ENCODE data around the gene ZMIZ2. TPM values are rescaled to one million over a fixed set of nuclear protein-coding genes. Genes with fewer than 3 reads are reported as not detected.

Gene ZMIZ2
- total and polyA plus RNA-seq, 9 of the 15 experiments (the other 6 are each of a cell fraction or from before 2014, with no cell fraction given) = 0.13 to 40.3 (median 4.9) TPM

DNA sequence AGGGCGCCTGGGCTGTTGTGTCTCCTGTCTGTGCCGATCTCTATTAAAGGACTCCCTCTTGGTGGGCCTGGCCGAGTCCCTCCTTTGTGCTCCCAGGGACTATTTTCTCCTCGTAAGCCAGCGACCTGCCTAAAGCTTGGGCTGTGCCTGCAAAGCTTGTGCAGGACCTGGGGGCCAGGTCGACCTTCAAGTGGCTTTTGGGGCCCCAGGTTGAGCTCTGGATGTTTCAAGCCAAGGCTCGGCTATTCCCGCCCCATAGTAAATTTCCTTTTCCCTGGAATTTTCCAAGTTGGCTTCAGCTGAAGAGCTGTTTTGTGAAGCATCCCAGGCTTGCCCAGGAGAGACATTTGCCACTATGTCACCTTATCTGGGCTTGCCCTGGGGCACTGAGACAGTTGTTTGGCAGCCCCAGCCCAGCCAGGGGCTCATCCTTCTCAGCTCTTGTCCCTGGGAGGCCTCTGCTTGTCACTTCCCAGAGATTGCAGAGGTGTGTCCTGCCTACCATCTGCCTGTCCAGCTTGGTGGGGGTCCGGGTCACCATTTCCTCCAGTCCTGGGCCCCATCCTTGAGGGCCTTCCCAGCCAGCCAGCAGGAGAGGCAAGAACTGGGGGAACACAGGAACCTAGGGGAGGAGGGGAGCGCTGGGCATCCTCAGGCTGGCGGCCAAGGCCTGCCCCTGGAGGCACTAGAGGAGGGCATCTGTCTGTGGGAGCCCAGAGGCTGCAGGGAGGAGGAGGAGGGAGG lies 20.2 kb downstream of the ZMIZ2 start:
- POLR2A ChIA-PET = interaction anchor here (1.1 to 3.0 kb wide), 3 partner anchors 29 to 126 kb away, joined by 3 to 14 read pairs (median 6); partner anchors contain the start of gene H2AZ2
- peak overlapping the region in 1 of 2 experiments; percentile 87; a peak in 2 of 4 replicates for H3K9ac ChIP-seq (ENCODE audit: insufficient read depth in 1 of 2, low read depth in 2 of 2, low read length in 2 of 2)
- TF ChIP-seq ILF3 (IDR thresholded peaks at IDR 0.05; ENCODE audit: borderline replicate concordance) (no peak), ZNF253 (CRISPR knock-in tag; conservative IDR thresholded peaks at IDR 0.05) (no peak), POLR2G (IDR thresholded peaks at IDR 0.05; ENCODE audit: low read depth, low read length) (peak; percentile 37; the same call in 1 of the 2 replicates), TRIM24 (IDR thresholded peaks at IDR 0.05) (no peak), ZNF583 (CRISPR knock-in tag; IDR thresholded peaks at IDR 0.05) (no peak), TEAD4 (IDR thresholded peaks at IDR 0.05; ENCODE audit: low read length) (no peak), TEAD4 (CRISPR knock-in tag; IDR thresholded peaks at IDR 0.05; ENCODE audit: borderline replicate concordance) (no peak), ZC3H11A (IDR thresholded peaks at IDR 0.05; ENCODE audit: low read depth, low read length) (no peak), PHF21A (IDR thresholded peaks at IDR 0.05; ENCODE audit: borderline replicate concordance, low read depth) (no peak), SMAD4 (CRISPR knock-in tag; conservative IDR thresholded peaks at IDR 0.05) (peak; percentile 43; the same call in 1 of the 2 replicates), NELFE (IDR thresholded peaks at IDR 0.05; ENCODE audit: insufficient read depth, insufficient read length) (no peak), MIER1 (IDR thresholded peaks at IDR 0.05; ENCODE audit: low read depth) (no peak), CBX2 (IDR thresholded peaks at IDR 0.05; ENCODE audit: insufficient read depth, low read length, poor library complexity, severe bottlenecking) (no peak)
- TF ChIP-seq, protein P1, sequence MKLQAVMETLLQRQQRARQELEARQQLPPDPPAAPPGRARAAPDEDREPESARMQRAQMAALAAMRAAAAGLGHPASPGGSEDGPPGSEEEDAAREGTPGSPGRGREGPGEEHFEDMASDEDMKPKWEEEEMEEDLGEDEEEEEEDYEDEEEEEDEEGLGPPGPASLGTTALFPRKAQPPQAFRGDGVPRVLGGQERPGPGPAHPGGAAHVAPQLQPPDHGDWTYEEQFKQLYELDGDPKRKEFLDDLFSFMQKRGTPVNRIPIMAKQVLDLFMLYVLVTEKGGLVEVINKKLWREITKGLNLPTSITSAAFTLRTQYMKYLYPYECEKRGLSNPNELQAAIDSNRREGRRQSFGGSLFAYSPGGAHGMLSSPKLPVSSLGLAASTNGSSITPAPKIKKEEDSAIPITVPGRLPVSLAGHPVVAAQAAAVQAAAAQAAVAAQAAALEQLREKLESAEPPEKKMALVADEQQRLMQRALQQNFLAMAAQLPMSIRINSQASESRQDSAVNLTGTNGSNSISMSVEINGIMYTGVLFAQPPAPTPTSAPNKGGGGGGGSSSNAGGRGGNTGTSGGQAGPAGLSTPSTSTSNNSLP (IDR thresholded peaks at IDR 0.05; ENCODE audit: borderline replicate concordance, low read depth, low read length) = no peak
- TF ChIP-seq, protein P2, sequence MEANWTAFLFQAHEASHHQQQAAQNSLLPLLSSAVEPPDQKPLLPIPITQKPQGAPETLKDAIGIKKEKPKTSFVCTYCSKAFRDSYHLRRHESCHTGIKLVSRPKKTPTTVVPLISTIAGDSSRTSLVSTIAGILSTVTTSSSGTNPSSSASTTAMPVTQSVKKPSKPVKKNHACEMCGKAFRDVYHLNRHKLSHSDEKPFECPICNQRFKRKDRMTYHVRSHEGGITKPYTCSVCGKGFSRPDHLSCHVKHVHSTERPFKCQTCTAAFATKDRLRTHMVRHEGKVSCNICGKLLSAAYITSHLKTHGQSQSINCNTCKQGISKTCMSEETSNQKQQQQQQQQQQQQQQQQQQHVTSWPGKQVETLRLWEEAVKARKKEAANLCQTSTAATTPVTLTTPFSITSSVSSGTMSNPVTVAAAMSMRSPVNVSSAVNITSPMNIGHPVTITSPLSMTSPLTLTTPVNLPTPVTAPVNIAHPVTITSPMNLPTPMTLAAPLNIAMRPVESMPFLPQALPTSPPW (CRISPR knock-in tag; IDR thresholded peaks at IDR 0.05) = 0 out of 2 replicates have a peak, but pooled peaks have one; percentile 2
- TF ChIP-seq, protein P3, sequence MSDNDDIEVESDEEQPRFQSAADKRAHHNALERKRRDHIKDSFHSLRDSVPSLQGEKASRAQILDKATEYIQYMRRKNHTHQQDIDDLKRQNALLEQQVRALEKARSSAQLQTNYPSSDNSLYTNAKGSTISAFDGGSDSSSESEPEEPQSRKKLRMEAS (CRISPR knock-in tag; IDR thresholded peaks at IDR 0.05) = 0 out of 2 replicates have a peak, but pooled peaks have one; percentile 17
- TF ChIP-seq, protein P4, sequence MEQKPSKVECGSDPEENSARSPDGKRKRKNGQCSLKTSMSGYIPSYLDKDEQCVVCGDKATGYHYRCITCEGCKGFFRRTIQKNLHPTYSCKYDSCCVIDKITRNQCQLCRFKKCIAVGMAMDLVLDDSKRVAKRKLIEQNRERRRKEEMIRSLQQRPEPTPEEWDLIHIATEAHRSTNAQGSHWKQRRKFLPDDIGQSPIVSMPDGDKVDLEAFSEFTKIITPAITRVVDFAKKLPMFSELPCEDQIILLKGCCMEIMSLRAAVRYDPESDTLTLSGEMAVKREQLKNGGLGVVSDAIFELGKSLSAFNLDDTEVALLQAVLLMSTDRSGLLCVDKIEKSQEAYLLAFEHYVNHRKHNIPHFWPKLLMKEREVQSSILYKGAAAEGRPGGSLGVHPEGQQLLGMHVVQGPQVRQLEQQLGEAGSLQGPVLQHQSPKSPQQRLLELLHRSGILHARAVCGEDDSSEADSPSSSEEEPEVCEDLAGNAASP (IDR thresholded peaks at IDR 0.05) = no peak

More for the DNA sequence above, 20.2 kb downstream of the ZMIZ2 start:
- Histone ChIP-seq H3K27ac (ENCODE audit: extremely low read depth, low read depth, low read length) (0 out of 3 replicates have a peak overlapping the region, but pooled peaks have one; percentile 21), H3K79me2 (ENCODE audit: control insufficient read depth, insufficient read depth, low read length) (no peaks in the 10 kb centered on the region), H2AFZ (ENCODE audit: low read depth, low read length) (0 out of 2 replicates have a peak overlapping the region, but pooled peaks have one; percentile 14), H4K20me1 (replicated peaks; ENCODE audit: control insufficient read depth, insufficient read depth, low read length) (no peaks in the 10 kb centered on the region), H3K27me3 (ENCODE audit: control insufficient read depth in 2 of 2, insufficient read depth in 2 of 2, low read length in 2 of 2) (no peaks in the 10 kb centered on the region), H3K9me3 (replicated peaks; ENCODE audit: control insufficient read depth, insufficient read depth, low read depth, low read length) (no peaks in the 10 kb centered on the region), H3K9me1 (ENCODE audit: control insufficient read depth, insufficient read depth, low read length) (peaks cover 5% of the 10 kb centered on the region), H3K4me1 (replicated peaks in 1 of 2; ENCODE audit: control insufficient read depth in 2 of 2, insufficient read depth in 2 of 2, low read length in 2 of 2) (peaks cover 14 to 34% of the 10 kb centered on the region in 2 experiments), H3K4me3 (no peak overlapping the region), H3K36me3 (ENCODE audit: control insufficient read depth, insufficient read depth, low read length) (peaks cover 42% of the 10 kb centered on the region; the same call in 2 of the 3 replicates), H3K4me2 (ENCODE audit: insufficient read depth, low read length) (peak overlapping the region; percentile 29)
- 36% methylated on average over 11 of the region's 11 CpGs for WGBS (ENCODE audit: insufficient coverage, low coverage, missing lambda C conversion rate)
- FAIRE-seq = no peak
- peak; percentile 4; the same call in 2 of the 3 replicates for ATAC-seq
- CTCF ChIA-PET (ENCODE audit: low intra/inter-chr PET ratio) = no interaction called here
- no peak for DNase-seq (ENCODE audit: extremely low read depth in 1 of 4, low spot score in 3 of 4)
- in situ Hi-C loops (cut with MboI) = no loop called here
- intact Hi-C loops (cut with micrococcal nuclease) = no loop called here
- BruUV-seq (replicated peaks) = no TSS peak
